ENCODE results near the gene ZBTB7B.

ZBTB7B gene

GRCh38 chr1:155007251-155007828 is 4.7 kb downstream of the ZBTB7B start:
- TF ChIP-seq CTCF (conservative IDR thresholded peaks at IDR 0.05), result no peak

GRCh38 chr1:155008015-155008941 is 5.7 kb downstream of the ZBTB7B start:
- no peak for TF ChIP-seq CTCF (conservative IDR thresholded peaks at IDR 0.05)
- peak overlapping the region; percentile 100 for H3K27ac ChIP-seq

More at GRCh38 chr1:155007251-155007828, 4.7 kb downstream of the ZBTB7B start:
- H3K27ac ChIP-seq, result peak overlapping the region; percentile 100

- peak overlapping the region; percentile 100 for H3K27ac ChIP-seq
- no peak for TF ChIP-seq CTCF (conservative IDR thresholded peaks at IDR 0.05)
Observed at GRCh38 chr1:155009221-155009711, 6.7 kb downstream of the ZBTB7B start.

- peak overlapping the region; percentile 100 for H3K27ac ChIP-seq
- TF ChIP-seq CTCF (conservative IDR thresholded peaks at IDR 0.05), result no peak
Observed at GRCh38 chr1:155009742-155010141, 7.1 kb downstream of the ZBTB7B start.

GRCh38 chr1:155010211-155010918 is 7.8 kb downstream of the ZBTB7B start:
- TF ChIP-seq CTCF (conservative IDR thresholded peaks at IDR 0.05), result no peak
- peak overlapping the region; percentile 100 for H3K27ac ChIP-seq

- TF ChIP-seq CTCF (conservative IDR thresholded peaks at IDR 0.05), result no peak
- H3K27ac ChIP-seq, result peak overlapping the region; percentile 100
Observed at GRCh38 chr1:155011004-155011416, 8.4 kb downstream of the ZBTB7B start.
